Breast epithelium (tissue), 4 donors: ENCODE results near the gene WFDC9. TPM values are rescaled to one million over a fixed set of nuclear protein-coding genes. Genes with fewer than 3 reads are reported as not detected.

Source experiments
- DNase-seq, 2 donors: peaks; one replicate each; pipeline ENCODE4 v3.0.0-alpha.2; 2019; ENCODE audit warnings: low spot score in 2 of 2
- H3K27ac ChIP-seq, 2 donors: fragments of 200-600 bp; sonication (generic) in 1 of 2; one replicate each; pipeline ENCODE4 v1.5.1; 2016 to 2019; ENCODE audit warnings: mild to moderate bottlenecking in 1 of 2
- H3K27me3 ChIP-seq, 2 donors: fragments of 200-600 bp; sonication (generic) in 1 of 2; one replicate each; pipeline versions ENCODE4 v1.5.1 to v1.6.0; 2017 to 2019; ENCODE audit warnings: control low read depth in 1 of 2, mild to moderate bottlenecking in 1 of 2
- H3K36me3 ChIP-seq: fragments of 200-600 bp; one replicate; pipeline ENCODE4 v1.5.1; 2019
- H3K4me1 ChIP-seq, 2 donors: fragments of 200-600 bp; sonication (generic); one replicate each; pipeline ENCODE4 v1.5.1; 2016 to 2019; ENCODE audit warnings: control low read depth in 1 of 2
- H3K4me3 ChIP-seq, 3 donors: fragments of 200-600 bp; sonication (generic); 1 replicate in 2 of 3; 2 replicates in 1 of 3; pipeline ENCODE4 v1.5.1; 2016 to 2019; ENCODE audit warnings: mild to moderate bottlenecking in 3 of 3, moderate library complexity in 2 of 3
- H3K9me3 ChIP-seq, 2 donors: fragments of 200-600 bp; sonication (generic) in 1 of 2; one replicate each; pipeline ENCODE4 v1.5.1; 2016 to 2019; ENCODE audit warnings: control low read depth in 1 of 2
- CTCF ChIP-seq, 3 donors: fragments of 450-650 bp; IDR thresholded peaks; one replicate each; pipeline ENCODE4 v1.5.1; 2016 to 2017; ENCODE audit warnings: antibody characterized with exemption in 3 of 3, mild to moderate bottlenecking in 3 of 3, moderate library complexity in 3 of 3
- POLR2A ChIP-seq: fragments of 450-650 bp; IDR thresholded peaks from one replicate; pipeline ENCODE4 v1.6.1; 2016; ENCODE audit warnings: antibody characterized with exemption, mild to moderate bottlenecking, moderate library complexity
- POLR2AphosphoS5 ChIP-seq, 3 donors: sonication (generic); formaldehyde crosslinking; IDR thresholded peaks; one replicate each; pipeline ENCODE4 v1.6.1; 2017; ENCODE audit warnings: antibody characterized with exemption in 3 of 3
- intact Hi-C: fragments of 100-400 bp; cut with DNase I; formaldehyde crosslinking; loops from one replicate; pipeline ENCODE4 v1.15.1; 2023; ENCODE audit warnings: low total_unique reads
- total RNA-seq, 3 donors: library from RNA; depleted of rRNA; stranded (reverse); fragments of >200 nt; gene quantifications; one replicate each; pipeline ENCODE4 v1.1.0, GENCODE V29; 2016

The WFDC9 gene
- total RNA-seq, 3 donors from 2014 or later, result not detected

GRCh38 chr20:45583502-45583901 lies 47.6 kb downstream of the WFDC9 start:
- H3K4me1 ChIP-seq, result no peaks in the 10 kb centered on the region
- H3K9me3 ChIP-seq, result no peaks in the 10 kb centered on the region
- no peak overlapping the region for H3K27ac ChIP-seq
- no peak overlapping the region for H3K4me3 ChIP-seq
- TF ChIP-seq CTCF (IDR thresholded peaks at IDR 0.05), result no peak
- TF ChIP-seq POLR2A, result no peak
- TF ChIP-seq POLR2AphosphoS5 (IDR thresholded peaks at IDR 0.05), result no peak
- no peak for DNase-seq
- intact Hi-C loops, result no loop called here
- H3K36me3 ChIP-seq, result no peaks in the 10 kb centered on the region
- H3K27me3 ChIP-seq, result no peaks in the 10 kb centered on the region

- H3K27ac ChIP-seq, result no peak overlapping the region
- H3K27me3 ChIP-seq, result no peaks in the 10 kb centered on the region
- TF ChIP-seq POLR2A, result no peak
- no peak for TF ChIP-seq CTCF (IDR thresholded peaks at IDR 0.05)
- TF ChIP-seq POLR2AphosphoS5 (IDR thresholded peaks at IDR 0.05), result no peak
- no peaks in the 10 kb centered on the region for H3K4me1 ChIP-seq
- H3K36me3 ChIP-seq, result no peaks in the 10 kb centered on the region
- DNase-seq, result no peak
- H3K9me3 ChIP-seq, result no peaks in the 10 kb centered on the region
- H3K4me3 ChIP-seq, result no peak overlapping the region
- intact Hi-C loops, result no loop called here
Measured at GRCh38 chr20:45581702-45582101, 49.4 kb downstream of the WFDC9 start.

- no peaks in the 10 kb centered on the region for H3K9me3 ChIP-seq
- no peaks in the 10 kb centered on the region for H3K36me3 ChIP-seq
- no peak for DNase-seq
- no peak within 1 kb of the TSS for H3K27ac ChIP-seq
- TF ChIP-seq CTCF (IDR thresholded peaks at IDR 0.05), result no peak
- TF ChIP-seq POLR2AphosphoS5 (IDR thresholded peaks at IDR 0.05), result no peak
- no peak for TF ChIP-seq POLR2A
- intact Hi-C loops, result no loop called here
- H3K4me1 ChIP-seq, result no peaks in the 10 kb centered on the region
- no peaks in the 10 kb centered on the region for H3K27me3 ChIP-seq
- no peak within 1 kb of the TSS for H3K4me3 ChIP-seq
Measured at GRCh38 chr20:45579184-45579583, 51.9 kb downstream of the WFDC9 start, which contains the start of gene WFDC8. Gene WFDC8, minus strand, starts transcription at chr20:45579284. Its CDS starts 37 bp downstream, at chr20:45579247.

GRCh38 chr20:45578231-45578630 lies 52.9 kb downstream of the WFDC9 start:
- no peak overlapping the region for H3K27ac ChIP-seq
- no peaks in the 10 kb centered on the region for H3K36me3 ChIP-seq
- H3K9me3 ChIP-seq, result no peaks in the 10 kb centered on the region
- no peak for DNase-seq
- intact Hi-C loops, result no loop called here
- H3K27me3 ChIP-seq, result no peaks in the 10 kb centered on the region
- no peak for TF ChIP-seq POLR2AphosphoS5 (IDR thresholded peaks at IDR 0.05)
- TF ChIP-seq POLR2A, result no peak
- TF ChIP-seq CTCF (IDR thresholded peaks at IDR 0.05), result no peak
- H3K4me3 ChIP-seq, result no peak overlapping the region
- H3K4me1 ChIP-seq, result no peaks in the 10 kb centered on the region

GRCh38 chr20:45576995-45577394 lies 54.1 kb downstream of the WFDC9 start:
- intact Hi-C loops, result no loop called here

More at GRCh38 chr20:45576995-45577394, 54.1 kb downstream of the WFDC9 start:
- Histone ChIP-seq H3K4me3 (no peak overlapping the region), H3K36me3 (no peaks in the 10 kb centered on the region), H3K27me3 (no peaks in the 10 kb centered on the region), H3K4me1 (no peaks in the 10 kb centered on the region), H3K9me3 (no peaks in the 10 kb centered on the region), H3K27ac (no peak overlapping the region)
- TF ChIP-seq CTCF (IDR thresholded peaks at IDR 0.05) (no peak), POLR2A (no peak), POLR2AphosphoS5 (IDR thresholded peaks at IDR 0.05) (no peak)
- DNase-seq, result no peak
